Measurements from ENCODE around the gene PTH2.
A peak's percentile ranks its signal among the peaks of the same experiment; 100 is the strongest.

PTH2 gene

DNA sequence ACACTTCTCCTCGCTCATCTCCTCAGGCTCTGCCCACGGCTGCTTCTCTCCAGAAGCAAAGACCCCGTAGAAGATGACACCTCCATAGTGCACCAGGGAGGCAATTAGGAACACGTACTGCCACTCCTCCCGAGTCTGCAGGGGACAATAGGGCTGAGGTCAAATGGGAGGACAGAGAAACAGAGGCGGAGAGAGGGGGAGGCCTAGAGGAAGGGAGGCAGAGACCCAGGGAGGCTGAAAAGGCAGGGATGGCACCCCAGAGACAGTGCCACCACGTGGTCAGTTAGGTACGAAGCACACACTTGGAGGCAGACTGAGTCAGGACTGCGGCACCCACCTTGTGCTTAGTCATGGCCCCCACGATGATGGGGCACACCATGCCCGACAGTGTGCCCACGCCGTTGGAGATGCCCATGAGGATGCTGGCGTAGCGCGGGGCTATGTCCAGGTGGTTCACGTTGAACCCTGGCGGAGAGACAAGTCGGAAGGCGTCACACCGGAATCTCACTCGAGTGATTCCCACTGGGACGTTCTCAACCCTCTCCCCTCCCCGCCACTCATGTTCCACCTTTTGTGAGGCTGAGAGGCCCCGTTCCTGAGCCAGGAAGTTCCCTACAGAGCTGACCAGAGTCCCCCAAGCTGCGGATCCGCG is 7.6 kb upstream of the PTH2 start:
- no peak for DNase-seq (ENCODE audit: low spot score)

DNA sequence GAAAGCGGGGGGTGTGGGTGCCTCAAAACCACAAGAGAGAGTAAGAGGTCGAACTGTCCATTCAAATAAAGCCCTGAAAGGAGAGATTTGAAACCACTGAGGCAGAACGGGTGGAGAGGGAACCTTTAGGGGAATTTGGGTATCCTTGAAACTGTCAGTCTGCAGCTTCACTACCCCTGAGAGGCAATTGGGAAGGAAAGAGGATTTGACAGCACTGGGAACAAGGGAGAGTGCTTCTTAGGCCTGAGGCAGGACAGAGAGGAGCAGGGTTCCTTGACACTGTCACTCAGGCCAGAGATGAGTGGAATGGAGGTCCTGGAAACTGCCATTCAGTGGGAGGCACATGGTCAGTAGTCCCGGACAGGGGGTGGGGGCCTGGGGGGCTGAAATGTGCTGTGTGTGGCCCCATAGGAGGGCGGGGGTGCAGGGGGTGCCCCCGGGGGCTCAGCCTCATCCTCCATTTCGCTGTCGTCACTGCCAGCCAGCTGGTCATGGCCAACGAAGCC is 7.0 kb upstream of the PTH2 start:
- no peak for DNase-seq (ENCODE audit: low spot score)

DNA sequence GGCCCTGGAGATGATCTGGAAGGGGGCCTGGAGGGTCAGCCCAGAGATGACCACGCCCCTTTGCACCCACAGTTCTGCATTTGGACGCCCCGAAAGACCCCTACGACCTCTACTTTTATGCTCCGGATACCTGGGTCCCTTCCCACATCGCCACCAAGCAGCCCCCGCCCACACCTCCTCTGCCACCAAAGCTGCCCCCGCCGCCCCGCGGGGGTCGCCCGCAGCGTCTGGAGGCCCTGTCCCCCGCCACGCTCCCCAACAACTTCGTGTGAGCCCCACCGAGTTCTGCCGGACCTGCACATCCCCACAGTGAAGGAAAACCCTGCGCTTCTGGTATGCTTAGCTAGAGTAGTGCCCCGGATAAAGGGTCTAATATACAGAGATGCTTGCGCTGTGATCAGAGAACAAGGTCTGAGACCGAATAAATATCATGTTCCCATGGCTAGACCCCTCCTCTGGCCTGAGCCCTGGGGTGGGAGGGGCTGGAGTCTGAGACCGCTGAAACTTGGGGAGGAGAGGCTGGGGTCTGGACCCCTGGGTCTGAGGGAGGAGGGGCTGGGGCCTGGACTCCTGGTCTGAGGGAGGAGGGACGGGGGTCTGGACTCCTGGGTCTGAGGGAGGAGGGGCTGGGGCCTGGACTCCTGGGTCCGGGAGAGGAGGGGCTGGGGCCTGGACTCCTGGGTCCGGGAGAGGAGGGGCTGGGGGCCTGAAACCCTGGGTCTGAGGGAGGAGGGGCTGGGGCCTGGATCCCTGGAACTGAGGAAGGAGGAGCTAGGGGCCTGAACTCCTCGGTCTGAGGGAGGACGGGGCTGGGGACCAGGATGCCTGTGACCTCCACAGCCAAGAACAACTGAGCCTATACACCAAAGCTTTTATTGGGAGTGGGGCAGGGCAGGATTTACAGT is 5.6 kb upstream of the PTH2 start:
- DNase-seq (ENCODE audit: low spot score) = no peak

DNA sequence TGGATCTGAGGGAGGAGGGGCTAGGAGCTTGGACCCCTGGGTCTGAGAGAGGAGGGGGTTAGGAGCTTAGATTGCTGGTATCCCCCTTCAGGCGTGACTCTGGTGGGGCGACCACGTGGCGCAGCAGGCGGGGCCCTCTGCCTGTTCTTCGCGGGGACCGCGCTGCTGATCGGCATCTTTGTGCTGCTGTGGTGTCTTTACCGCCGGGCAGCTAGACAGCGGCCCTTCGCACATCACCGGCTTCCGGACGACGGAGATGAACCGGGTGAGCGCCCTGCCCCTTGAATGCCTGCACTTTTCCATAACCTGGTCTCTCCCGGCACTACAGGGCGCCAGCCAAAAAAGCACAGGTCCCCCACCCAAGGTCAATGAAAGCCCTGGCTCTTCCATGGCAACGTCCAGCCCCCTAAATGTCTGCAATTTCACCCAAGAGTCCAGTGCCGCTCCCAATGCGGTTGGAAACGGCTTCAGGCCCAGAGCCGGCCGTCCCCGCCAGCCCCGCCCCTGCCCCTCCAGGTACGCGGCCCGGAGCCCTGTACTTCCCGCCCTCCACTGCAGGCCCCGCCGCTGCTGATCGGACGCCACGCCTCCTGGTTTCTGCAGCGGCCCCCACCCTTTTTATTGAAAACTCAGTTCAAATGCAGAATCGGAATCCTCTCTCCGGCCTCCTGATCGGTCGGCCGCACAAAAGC is 4.8 kb upstream of the PTH2 start:
- no peak for DNase-seq (ENCODE audit: low spot score)

GRCh38 chr19:49427339-49427738 is 4.1 kb upstream of the PTH2 start:
- DNase-seq (ENCODE audit: low spot score) = no peak

GRCh38 chr19:49425922-49426592 is 2.8 kb upstream of the PTH2 start:
- DNase-seq (ENCODE audit: low spot score) = no peak

- DNase-seq (ENCODE audit: low spot score) = no peak
These were observed 1.9 kb upstream of the PTH2 start, which contains the start of gene GFY for GRCh38 chr19:49425178-49425577. TSS of gene GFY (plus strand) at chr19:49425388. CDS start at chr19:49426431, 1,043 bp downstream.

DNA sequence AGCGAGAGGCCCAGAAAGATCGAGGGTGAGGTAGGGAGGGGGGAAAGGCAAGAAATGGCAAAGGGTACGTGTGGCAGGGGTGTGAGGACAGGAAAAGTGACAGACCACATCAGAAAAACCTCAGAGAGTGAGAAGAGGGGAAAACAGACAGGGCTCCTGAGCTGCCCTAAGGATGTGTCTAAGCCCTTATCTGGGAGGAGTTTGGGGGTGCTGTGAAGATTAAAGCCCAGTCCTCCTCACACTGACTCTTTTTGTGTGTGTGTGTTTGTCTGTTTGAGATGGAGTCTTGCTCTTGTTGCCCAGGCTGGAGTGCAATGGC is 703 bp upstream of the PTH2 start:
- DNase-seq (ENCODE audit: low spot score) = no peak

DNA sequence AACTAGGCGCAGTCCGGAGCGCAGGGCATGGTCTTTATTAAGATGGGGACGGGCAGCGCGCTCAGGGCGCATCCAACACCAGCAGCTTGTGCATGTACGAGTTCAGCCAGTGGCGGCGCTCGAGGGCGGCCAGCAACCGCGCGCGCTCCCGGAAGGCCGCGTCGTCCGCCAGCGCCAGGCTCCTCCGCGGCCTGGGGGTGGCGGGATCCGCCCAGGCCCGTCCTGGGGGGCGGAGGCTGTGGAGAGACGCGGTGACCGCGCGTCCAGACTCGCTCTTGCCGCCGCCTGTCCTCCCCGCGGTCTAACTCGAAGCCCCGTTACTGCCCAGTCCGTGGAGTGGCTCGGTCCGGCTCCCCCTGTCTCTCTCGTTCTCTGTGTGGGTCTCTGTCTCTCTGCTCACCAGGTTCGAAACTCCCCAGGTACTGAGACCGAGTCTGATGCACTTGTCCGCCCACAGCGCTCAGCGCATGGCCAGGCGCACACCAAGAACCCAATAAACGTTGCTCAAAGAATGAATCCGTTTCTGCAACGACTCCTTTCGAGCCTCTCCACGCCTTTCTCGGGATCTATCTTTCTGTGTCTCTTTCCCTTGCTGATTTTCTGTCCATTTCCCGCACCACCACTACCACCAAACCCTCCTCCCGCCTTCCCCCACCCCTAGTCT is 702 bp downstream of the PTH2 start:
- DNase-seq (ENCODE audit: low spot score) = no peak

- DNase-seq (ENCODE audit: low spot score) = no peak
These were observed 1.4 kb downstream of the PTH2 start for GRCh38 chr19:49421878-49422202.

DNA sequence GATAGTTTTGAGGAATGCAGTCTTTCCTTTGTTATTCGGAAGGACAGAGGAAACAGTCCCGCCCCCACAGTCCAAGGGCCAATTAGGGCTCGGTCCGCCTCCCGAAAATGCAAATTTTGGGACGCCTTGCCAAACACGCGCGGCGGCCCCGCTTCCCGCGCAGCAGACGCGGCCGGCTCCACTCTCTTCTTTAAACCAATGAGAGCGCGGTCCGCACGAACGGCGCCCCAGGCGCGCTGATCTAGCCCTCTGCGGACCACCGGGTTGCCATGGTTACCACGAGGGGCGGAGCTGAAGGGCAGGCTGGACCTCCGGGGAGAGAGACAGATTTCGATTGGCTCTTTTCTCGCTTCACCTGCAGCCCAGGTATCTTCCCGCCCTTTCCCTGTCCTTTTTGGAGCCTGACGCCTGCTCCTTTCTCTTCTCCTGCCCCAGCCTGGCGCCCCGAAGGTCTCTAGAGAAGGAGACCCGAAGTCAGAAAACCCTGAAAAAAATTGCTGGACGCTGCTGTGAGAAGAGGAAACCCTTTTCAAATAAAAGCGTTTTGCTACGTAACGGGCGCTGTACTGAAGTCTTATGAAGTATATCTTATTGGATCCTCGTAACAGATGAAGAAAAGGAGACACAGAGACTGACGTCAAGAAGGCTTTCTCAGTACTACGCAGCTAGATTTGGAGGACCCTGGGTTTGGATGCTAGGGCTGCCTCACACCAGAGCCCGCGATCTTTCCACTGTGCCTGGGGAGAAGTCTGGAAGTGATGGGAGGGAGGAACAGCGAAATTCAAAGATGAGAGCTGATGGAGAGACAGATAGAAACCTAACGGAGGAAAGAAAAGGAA is 2.0 kb downstream of the PTH2 start:
- DNase-seq (ENCODE audit: low spot score) = peak; percentile 87

DNA sequence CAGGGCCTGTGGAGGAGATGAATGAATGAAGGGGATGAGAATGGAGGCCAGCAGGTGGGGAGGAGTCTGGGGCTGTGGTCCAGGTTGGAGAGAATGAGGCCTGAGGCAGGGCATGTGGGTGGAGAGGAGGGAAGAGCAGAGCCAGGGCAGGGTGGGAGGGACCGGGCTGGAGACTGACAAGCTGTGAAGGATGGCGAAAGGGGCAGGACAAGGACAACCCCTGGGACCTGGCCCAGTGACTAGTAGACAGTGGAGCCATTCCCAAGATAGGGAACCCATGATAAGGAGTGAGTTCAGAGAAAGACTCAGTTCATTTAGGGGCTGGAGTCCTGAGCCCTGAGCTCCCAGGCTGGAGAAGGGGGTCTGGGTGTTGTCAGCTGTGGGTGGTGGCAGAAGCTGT is 3.0 kb downstream of the PTH2 start:
- no peak for DNase-seq (ENCODE audit: low spot score)

DNA sequence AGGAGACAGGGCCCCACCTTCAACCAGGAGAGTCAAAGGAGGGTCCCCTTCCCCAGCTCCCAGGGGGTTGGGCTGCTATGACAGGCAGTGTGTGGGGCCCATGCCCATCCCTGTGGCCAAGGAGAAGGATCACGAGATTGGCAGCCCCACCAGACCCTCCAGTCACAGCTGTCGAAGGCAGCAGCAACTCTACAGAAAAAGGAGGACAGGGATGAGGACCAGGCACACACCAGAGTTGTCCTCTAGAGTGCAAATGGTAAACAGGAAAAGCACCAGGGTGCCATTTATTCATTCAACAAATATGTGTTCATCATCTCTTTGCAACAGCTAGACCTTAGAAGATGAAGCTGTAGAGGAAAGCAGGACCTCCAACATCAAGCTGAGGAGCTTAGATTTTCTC is 4.1 kb downstream of the PTH2 start:
- no peak for DNase-seq (ENCODE audit: low spot score)

DNA sequence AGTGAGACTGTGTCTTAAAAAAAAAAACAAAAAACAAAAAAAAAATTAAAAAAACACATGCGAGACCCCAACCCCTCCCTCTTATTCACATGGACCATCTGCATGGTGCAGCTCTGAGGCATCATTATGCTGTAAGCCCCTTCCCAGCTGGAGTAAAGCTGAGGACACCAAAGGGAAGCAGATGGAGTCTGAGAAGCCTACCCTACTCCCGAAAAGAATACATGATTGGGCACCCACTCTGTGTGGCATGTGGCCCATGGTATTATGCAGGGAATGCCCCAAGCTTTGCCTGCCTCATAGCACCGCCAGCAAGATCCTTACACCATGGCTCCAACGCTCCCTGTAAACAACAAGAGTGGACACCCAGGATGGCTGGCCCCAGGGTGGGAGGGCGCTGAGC is 4.7 kb downstream of the PTH2 start:
- DNase-seq (ENCODE audit: low spot score) = no peak

- DNase-seq (ENCODE audit: low spot score) = no peak
These were observed 6.2 kb downstream of the PTH2 start for GRCh38 chr19:49417088-49417487.

DNA sequence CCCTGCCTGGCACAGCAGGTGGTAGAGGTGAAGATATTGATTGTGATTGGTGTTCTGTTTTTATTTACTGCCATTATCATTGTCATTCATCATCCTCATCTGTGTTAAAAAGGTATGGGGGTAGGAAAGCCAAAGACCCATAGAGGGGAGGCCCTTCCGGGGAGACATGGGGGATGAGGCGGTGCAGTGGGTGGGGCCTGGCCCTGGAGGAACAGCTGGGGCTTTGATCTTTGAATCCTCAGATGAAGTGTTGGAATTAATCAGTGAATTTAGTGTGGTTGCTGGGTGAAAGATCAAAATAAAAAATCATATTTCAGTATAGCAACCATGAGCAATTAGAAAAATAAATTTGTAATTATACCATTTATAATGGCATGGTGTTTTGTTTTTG is 7.4 kb downstream of the PTH2 start:
- no peak for DNase-seq (ENCODE audit: low spot score)

DNA sequence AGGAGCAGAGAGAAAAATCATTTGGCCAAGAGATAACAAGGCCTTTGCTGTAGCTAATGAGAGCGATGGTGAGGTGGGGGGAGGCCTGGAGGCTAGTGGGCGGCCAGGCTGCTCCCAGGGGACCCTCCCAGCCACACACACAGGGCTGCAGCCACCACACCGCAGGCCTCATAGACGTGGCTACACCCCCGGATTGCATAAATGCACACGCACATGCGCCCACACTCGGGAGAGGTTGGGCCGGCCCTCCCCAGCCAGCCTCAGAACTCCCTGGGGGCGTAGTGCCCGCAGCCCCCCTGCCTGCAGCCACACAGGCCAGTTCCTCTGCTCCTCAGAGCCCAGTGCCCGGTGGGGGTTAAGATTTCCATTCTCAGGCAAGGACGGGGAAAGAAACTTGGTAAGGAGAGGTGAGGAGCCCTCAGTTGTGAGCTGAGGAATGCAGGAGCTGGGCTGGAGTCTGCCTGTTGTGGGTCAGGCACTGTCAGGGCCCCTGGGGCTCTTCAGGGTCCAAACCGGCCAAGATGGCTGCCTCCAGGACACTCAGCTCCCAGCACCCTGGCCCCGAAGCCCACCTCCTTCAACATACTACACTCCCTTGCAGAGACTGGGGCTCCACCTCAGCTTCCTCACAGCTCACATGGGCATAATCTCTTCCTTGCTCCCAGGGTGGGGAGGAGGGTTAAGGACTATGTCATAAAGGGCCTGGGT is 8.0 kb downstream of the PTH2 start:
- no peak for DNase-seq (ENCODE audit: low spot score)

DNA sequence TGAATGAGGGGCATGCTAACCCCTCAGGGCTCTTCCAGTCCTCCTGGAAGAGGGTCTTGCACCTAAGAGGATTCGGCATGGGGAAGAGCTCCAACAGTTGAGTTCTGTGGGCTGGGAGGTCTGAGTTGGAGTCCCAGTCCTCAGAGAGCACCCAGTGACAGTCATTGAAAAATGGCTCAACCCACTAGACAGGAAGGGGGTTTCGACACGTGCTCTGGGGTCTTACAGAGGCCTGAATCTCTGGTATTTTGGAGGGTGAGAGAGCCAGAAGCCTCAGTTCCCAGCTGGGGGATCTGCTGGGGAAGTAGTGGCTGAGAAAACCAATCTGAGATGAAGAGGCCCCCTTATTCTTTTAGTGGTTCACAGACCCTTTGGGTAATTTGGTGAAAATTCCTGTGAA is 9.0 kb downstream of the PTH2 start:
- no peak for DNase-seq (ENCODE audit: low spot score)

DNA sequence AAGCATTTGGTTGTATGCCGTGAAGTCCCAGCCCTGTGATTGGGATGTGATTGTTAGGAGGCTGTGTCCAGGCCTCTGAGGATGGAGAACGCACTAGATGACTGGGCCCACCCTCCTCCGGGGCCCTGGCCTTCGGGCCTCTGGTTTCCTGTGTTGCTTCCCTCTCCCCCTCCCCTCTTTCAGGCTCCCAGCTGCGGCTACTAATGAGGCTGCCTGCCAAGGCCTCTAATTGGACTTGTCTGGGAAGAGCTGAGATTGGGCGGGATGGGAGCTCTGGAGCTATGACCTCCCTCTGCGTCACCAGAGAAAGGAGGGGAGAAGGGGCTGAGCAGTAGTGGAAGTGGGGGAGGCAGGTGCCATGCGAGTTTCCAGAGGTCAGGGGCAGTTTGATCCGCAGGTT is 9.9 kb downstream of the PTH2 start:
- no peak for DNase-seq (ENCODE audit: low spot score)

DNA sequence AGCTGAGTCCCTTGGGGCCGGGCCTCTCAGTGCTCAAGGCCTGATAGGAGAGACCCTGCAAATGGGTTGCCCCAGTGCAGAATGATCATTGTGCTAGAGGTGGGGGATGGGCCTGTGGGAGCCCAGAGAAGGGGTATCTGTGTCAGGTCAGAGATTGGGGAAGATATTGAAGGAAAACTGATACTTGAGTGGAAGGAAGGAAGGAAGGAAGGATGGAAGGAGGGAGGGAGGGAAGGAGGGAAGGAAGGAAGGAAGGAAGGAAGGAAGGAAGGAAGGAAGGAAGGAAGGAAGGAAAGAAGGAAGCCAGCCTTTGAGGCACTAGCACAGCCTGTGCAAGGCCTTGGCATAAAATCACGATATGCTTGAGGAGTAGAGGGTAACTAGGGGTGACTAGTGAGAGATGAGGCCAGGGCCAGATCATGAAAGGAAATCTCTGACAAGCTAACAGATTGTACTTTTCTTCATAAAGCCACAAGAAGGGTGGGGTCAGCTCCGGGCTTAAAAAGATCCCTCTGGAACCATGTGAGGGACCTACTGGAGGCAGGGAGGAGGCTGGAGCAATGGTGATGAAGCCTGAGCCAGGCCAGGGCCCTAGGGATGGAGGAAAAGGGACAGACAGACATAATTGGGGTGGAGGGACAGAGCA is 11.4 kb downstream of the PTH2 start:
- DNase-seq (ENCODE audit: low spot score) = no peak
